ENCODE measurements around the gene GLIPR1.
A peak's percentile ranks its signal among the peaks of the same experiment; 100 is the strongest.
"Not testable (repeated sequence)": the region's sequence is repeated elsewhere in the genome, so short reads cannot be mapped to it uniquely, and the experiment has no call there.

Gene GLIPR1

DNA sequence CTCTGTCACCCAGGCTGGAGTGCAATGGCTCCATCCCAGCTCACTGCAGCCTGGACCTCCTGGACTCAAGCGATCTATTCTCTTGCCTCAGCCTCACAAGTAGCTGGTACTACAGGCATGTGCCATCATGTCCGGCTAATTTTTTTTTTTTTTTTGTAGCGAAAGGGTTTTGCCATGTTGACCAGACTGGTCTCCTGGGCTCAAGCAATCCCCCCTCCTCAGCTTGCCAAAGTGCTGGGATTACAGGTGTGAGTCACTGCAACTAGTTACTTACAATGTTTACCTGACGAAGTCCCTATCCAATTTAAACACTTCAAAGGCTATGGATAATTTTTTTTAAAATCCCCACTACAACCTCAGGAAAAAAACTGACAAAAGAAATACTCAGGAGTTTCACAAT, 29.1 kb downstream of the GLIPR1 start:
- no peaks in the 10 kb centered on the region; the same call in 1 of the 2 replicates for H4K20me1 ChIP-seq (ENCODE audit: insufficient read depth, low read length)
- H3K4me1 ChIP-seq (ENCODE audit: low read length), result peaks cover 12% of the 10 kb centered on the region
- DNase-seq, result no peak
- peaks cover 6% of the 10 kb centered on the region; the same call in 1 of the 2 replicates for H3F3A ChIP-seq (ENCODE audit: insufficient read depth, low read length)
- H2AFZ ChIP-seq (ENCODE audit: low read length), result no peak overlapping the region
- no peak overlapping the region for H3K4me3 ChIP-seq (ENCODE audit: low read length)
- H3K27ac ChIP-seq (ENCODE audit: low read length), result no peak overlapping the region
- peaks cover 64% of the 10 kb centered on the region for H3K79me2 ChIP-seq (ENCODE audit: low read length)
- TF ChIP-seq, protein P1, sequence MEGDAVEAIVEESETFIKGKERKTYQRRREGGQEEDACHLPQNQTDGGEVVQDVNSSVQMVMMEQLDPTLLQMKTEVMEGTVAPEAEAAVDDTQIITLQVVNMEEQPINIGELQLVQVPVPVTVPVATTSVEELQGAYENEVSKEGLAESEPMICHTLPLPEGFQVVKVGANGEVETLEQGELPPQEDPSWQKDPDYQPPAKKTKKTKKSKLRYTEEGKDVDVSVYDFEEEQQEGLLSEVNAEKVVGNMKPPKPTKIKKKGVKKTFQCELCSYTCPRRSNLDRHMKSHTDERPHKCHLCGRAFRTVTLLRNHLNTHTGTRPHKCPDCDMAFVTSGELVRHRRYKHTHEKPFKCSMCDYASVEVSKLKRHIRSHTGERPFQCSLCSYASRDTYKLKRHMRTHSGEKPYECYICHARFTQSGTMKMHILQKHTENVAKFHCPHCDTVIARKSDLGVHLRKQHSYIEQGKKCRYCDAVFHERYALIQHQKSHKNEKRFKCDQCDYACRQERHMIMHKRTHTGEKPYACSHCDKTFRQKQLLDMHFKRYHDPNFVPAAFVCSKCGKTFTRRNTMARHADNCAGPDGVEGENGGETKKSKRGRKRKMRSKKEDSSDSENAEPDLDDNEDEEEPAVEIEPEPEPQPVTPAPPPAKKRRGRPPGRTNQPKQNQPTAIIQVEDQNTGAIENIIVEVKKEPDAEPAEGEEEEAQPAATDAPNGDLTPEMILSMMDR (IDR thresholded peaks at IDR 0.05; ENCODE audit: low read length), result no peak
- TF ChIP-seq EZH2 (optimal IDR thresholded peaks at IDR 0.05; ENCODE audit: low read depth, low read length) (no peak), EZH2phosphoT487 (IDR thresholded peaks at IDR 0.05; ENCODE audit: low read length) (no peak)
- H3K36me3 ChIP-seq (replicated peaks; ENCODE audit: insufficient read depth, low read length), result 0 out of 2 replicates have a peak, but pooled peaks cover 2% of the 10 kb centered on the region
- H3K27me3 ChIP-seq (replicated peaks; ENCODE audit: insufficient read depth, low read length), result no peaks in the 10 kb centered on the region
- no peaks in the 10 kb centered on the region for H3K9me2 ChIP-seq (replicated peaks; ENCODE audit: insufficient read depth, low read length)
- no peaks in the 10 kb centered on the region for H3K9me3 ChIP-seq (replicated peaks; ENCODE audit: insufficient read depth, low read length)
- H3K9ac ChIP-seq (ENCODE audit: low read length), result no peak overlapping the region
- peak overlapping the region; percentile 86 for H3K4me2 ChIP-seq (ENCODE audit: low read depth, low read length)

DNA sequence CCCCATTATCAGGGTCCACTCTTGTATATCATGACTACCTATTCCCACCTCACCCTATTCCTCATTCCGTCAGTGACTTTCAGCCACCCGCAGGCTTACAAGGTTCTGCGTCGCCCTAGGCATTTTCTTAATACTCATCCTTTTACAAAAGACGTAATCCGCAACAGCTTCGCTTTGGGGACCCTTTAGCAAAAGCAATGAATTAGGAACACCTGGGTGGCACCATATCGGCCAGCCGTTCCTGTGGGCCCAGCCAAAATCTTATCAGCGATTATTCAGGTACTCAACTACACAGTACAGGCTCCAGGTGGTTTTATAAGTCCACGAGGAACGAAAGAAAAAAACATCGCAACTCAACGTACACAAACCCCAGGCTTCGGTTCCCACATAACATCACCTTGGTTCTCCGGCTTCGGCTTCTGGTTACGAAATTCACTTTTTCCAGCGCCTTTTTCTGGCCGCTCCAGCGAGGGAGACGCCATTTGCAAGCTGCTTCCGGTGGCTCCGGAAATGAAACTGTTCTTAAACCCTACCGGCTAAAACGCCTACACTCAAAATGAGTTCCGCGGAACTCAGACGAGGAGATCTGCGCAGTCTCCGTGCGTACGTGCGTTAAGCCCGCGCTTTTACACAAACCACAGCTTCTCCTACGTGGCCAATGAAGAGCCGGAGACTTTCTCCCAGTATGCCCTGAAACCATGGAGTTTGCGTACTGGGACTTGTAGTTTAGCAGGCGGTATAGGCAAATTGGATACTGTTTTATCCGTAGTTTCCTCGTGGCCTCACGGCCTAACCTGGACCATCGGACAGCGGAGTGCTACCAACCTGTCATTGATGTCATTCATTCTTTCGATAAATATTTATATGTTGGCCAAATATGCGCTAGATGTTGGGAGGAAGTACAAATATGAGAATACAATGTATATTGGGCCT, 30.8 kb downstream of the GLIPR1 start, which contains the start of gene KRR1:
TSS of gene KRR1 (minus strand) at position 494 of the 933 bp plus-strand sequence. CDS start at position 482, 12 bp downstream.
- H3K4me1 ChIP-seq (ENCODE audit: low read length), result peaks cover 12% of the 10 kb centered on the region
- DNase-seq, result peak; percentile 98
- no peak for TF ChIP-seq EZH2 (optimal IDR thresholded peaks at IDR 0.05; ENCODE audit: low read depth, low read length)
- no peak for TF ChIP-seq EZH2phosphoT487 (IDR thresholded peaks at IDR 0.05; ENCODE audit: low read length)
- TF ChIP-seq, protein P1 (IDR thresholded peaks at IDR 0.05; ENCODE audit: low read length), result no peak
- no peaks in the 10 kb centered on the region; the same call in 1 of the 2 replicates for H4K20me1 ChIP-seq (ENCODE audit: insufficient read depth, low read length)
- H3K36me3 ChIP-seq (replicated peaks; ENCODE audit: insufficient read depth, low read length), result 0 out of 2 replicates have a peak, but pooled peaks cover 1% of the 10 kb centered on the region
- H3K79me2 ChIP-seq (ENCODE audit: low read length), result peaks cover 51% of the 10 kb centered on the region
- H3K27ac ChIP-seq (ENCODE audit: low read length), result peak within 1 kb of the TSS; percentile 53; the same call in 1 of the 2 replicates
- H3K9me3 ChIP-seq (replicated peaks; ENCODE audit: insufficient read depth, low read length), result no peaks in the 10 kb centered on the region
- H3F3A ChIP-seq (ENCODE audit: insufficient read depth, low read length), result peaks cover 6% of the 10 kb centered on the region; the same call in 1 of the 2 replicates
- H2AFZ ChIP-seq (ENCODE audit: low read length), result peak within 1 kb of the TSS; percentile 96
- H3K4me3 ChIP-seq (ENCODE audit: low read length), result peak within 1 kb of the TSS; percentile 92
- H3K9ac ChIP-seq (ENCODE audit: low read length), result peak within 1 kb of the TSS; percentile 86
- no peaks in the 10 kb centered on the region for H3K27me3 ChIP-seq (replicated peaks; ENCODE audit: insufficient read depth, low read length)
- no peaks in the 10 kb centered on the region for H3K9me2 ChIP-seq (replicated peaks; ENCODE audit: insufficient read depth, low read length)
- peak within 1 kb of the TSS; percentile 86 for H3K4me2 ChIP-seq (ENCODE audit: low read depth, low read length)

DNA sequence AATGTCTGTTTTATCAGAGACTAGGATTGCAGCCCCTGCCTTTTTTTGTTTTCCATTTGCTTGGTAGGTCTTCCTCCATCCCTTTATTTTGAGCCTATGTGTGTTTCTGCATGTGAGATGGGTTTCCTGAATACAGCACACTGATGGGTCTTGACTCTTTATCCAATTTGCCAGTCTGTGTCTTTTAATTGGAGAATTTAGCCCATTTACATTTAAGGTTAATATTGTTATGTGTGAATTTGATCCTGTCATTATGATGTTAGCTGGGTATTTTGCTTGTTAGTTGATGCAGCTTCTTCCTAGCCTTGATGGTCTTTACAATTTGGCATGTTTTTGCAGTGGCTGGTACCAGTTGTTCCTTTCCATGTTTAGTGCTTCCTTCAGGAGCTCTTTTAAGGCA, 40.7 kb downstream of the GLIPR1 start:
- not testable (repeated sequence) for H3F3A ChIP-seq (ENCODE audit: insufficient read depth, low read length); H3K27me3 ChIP-seq (replicated peaks; ENCODE audit: insufficient read depth, low read length)

GRCh38 chr12:75522124-75522523, 41.6 kb downstream of the GLIPR1 start:
- not testable (repeated sequence) for H4K20me1 ChIP-seq (ENCODE audit: insufficient read depth, low read length); H3F3A ChIP-seq (ENCODE audit: insufficient read depth, low read length); DNase-seq; H3K36me3 ChIP-seq (replicated peaks; ENCODE audit: insufficient read depth, low read length); H3K9me3 ChIP-seq (replicated peaks; ENCODE audit: insufficient read depth, low read length); H3K4me2 ChIP-seq (ENCODE audit: low read depth, low read length); H3K9ac ChIP-seq (ENCODE audit: low read length); H2AFZ ChIP-seq (ENCODE audit: low read length); H3K4me1 ChIP-seq (ENCODE audit: low read length); H3K79me2 ChIP-seq (ENCODE audit: low read length); H3K9me2 ChIP-seq (replicated peaks; ENCODE audit: insufficient read depth, low read length); H3K27ac ChIP-seq (ENCODE audit: low read length); H3K4me3 ChIP-seq (ENCODE audit: low read length); H3K27me3 ChIP-seq (replicated peaks; ENCODE audit: insufficient read depth, low read length)

More for the DNA sequence above, 40.7 kb downstream of the GLIPR1 start:
- H3K4me2 ChIP-seq (ENCODE audit: low read depth, low read length); DNase-seq; H3K4me3 ChIP-seq (ENCODE audit: low read length); H3K9ac ChIP-seq (ENCODE audit: low read length); H3K27ac ChIP-seq (ENCODE audit: low read length); H3K79me2 ChIP-seq (ENCODE audit: low read length); H3K9me3 ChIP-seq (replicated peaks; ENCODE audit: insufficient read depth, low read length); H3K36me3 ChIP-seq (replicated peaks; ENCODE audit: insufficient read depth, low read length); H3K9me2 ChIP-seq (replicated peaks; ENCODE audit: insufficient read depth, low read length); H3K4me1 ChIP-seq (ENCODE audit: low read length); H2AFZ ChIP-seq (ENCODE audit: low read length); H4K20me1 ChIP-seq (ENCODE audit: insufficient read depth, low read length): not testable (repeated sequence)

All from MM.1S (cell line).